Uterus (tissue), 4 donors: ENCODE measurements around the gene RBM15B. TPM values are rescaled to one million over a fixed set of nuclear protein-coding genes. Genes with fewer than 3 reads are reported as not detected.

Experiments used
- DNase-seq, 2 donors: peaks; one replicate each; pipeline ENCODE4 v3.0.0-alpha.2; 2019 to 2020
- H3K27ac ChIP-seq, 2 donors: fragments of 200-600 bp; sonication (generic); 1 replicate in 1 of 2; 2 replicates in 1 of 2; pipeline ENCODE4 v1.5.1; 2016 to 2018
- H3K27me3 ChIP-seq, 2 donors: fragments of 200-600 bp; sonication (generic); one replicate each; pipeline ENCODE4 v1.5.1; 2018 to 2019; ENCODE audit warnings: control low read depth in 1 of 2
- H3K36me3 ChIP-seq, 2 donors: fragments of 200-600 bp; sonication (generic); one replicate each; pipeline ENCODE4 v1.5.1; 2019; ENCODE audit warnings: control low read depth in 1 of 2
- H3K4me1 ChIP-seq, 2 donors: fragments of 200-600 bp; sonication (generic); one replicate each; pipeline ENCODE4 v1.5.1; 2018 to 2019; ENCODE audit warnings: control low read depth in 1 of 2
- H3K4me3 ChIP-seq, 2 donors: fragments of 200-600 bp; sonication (generic); 1 replicate in 1 of 2; 2 replicates in 1 of 2; pipeline ENCODE4 v1.5.1; 2018 to 2019; ENCODE audit warnings: mild to moderate bottlenecking in 1 of 2
- H3K9me3 ChIP-seq, 2 donors: fragments of 200-600 bp; sonication (generic); one replicate each; pipeline ENCODE4 v1.5.1; 2019; ENCODE audit warnings: control low read depth in 1 of 2
- CTCF ChIP-seq, 4 experiments: fragments of 200-600 bp in 2 of 4; fragments of 450-650 bp in 2 of 4; sonication (generic) in 2 of 4; IDR thresholded peaks; one replicate each; pipeline ENCODE4 v1.5.1; 2016 to 2019; ENCODE audit warnings: antibody characterized with exemption in 4 of 4, mild to moderate bottlenecking in 2 of 4, moderate library complexity in 1 of 4
- POLR2A ChIP-seq, 2 donors: fragments of 450-650 bp; IDR thresholded peaks; one replicate each; pipeline ENCODE4 v1.6.1; 2016; ENCODE audit warnings: antibody characterized with exemption in 2 of 2, mild to moderate bottlenecking in 1 of 2, moderate library complexity in 1 of 2
- intact Hi-C: fragments of 100-400 bp; cut with DNase I; formaldehyde crosslinking; loops from one replicate; pipeline ENCODE4 v1.15.1; 2023; ENCODE audit warnings: low total_unique reads
- total RNA-seq, 4 donors: library from RNA; depleted of rRNA in 3 of 4; stranded (reverse); fragments of >200 nt in 3 of 4; gene quantifications; one replicate each; pipeline versions ENCODE4 v1.1.0 to v1.2.4, GENCODE V29; 2014 to 2023
- donor health status: DM: yes; HTN: yes; CAD: no.

The RBM15B gene
- total RNA-seq, 4 donors from 2014 or later: 21.2 to 38.9 (median 28.1) TPM

- Histone ChIP-seq H3K27me3 (no peaks in the 10 kb centered on the region), H3K4me1 (no peaks in the 10 kb centered on the region), H3K36me3 (no peaks in the 10 kb centered on the region), H3K9me3 (no peaks in the 10 kb centered on the region), H3K4me3 (no peak overlapping the region), H3K27ac (no peak overlapping the region)
- no peak for TF ChIP-seq CTCF (IDR thresholded peaks at IDR 0.05)
- TF ChIP-seq POLR2A (IDR thresholded peaks at IDR 0.05): no peak
- no peak for DNase-seq
- intact Hi-C loops: no loop called here
Observed at GRCh38 chr3:51408021-51408420, 16.9 kb downstream of the RBM15B start.

DNA sequence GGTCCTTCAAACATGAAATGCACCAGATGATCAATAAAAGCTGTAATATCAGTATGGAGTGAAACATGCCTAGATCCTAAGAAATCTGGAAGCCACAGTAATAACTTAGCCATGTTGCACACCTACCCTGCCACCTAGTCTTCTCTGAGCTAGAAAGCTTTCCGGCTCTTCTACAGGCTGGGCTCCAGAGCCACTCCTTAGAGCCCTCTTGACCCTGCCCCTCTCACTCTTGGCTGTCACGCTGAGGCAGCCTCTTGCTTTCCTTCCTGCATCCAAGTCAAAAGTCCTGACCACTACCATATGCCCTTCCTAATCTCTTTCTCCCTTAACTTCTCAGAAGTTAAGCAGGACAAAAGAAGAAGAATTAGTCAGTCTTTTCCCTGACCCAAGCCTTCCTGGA lies 17.7 kb downstream of the RBM15B start:
- Histone ChIP-seq H3K27me3 (no peaks in the 10 kb centered on the region), H3K36me3 (no peaks in the 10 kb centered on the region), H3K4me1 (no peaks in the 10 kb centered on the region), H3K4me3 (no peak overlapping the region), H3K27ac (no peak overlapping the region), H3K9me3 (no peaks in the 10 kb centered on the region)
- TF ChIP-seq CTCF (IDR thresholded peaks at IDR 0.05) (no peak), POLR2A (IDR thresholded peaks at IDR 0.05) (no peak)
- no peak for DNase-seq
- intact Hi-C loops: no loop called here

- Histone ChIP-seq H3K27ac (no peak overlapping the region), H3K4me3 (no peak overlapping the region), H3K9me3 (no peaks in the 10 kb centered on the region), H3K36me3 (no peaks in the 10 kb centered on the region), H3K27me3 (no peaks in the 10 kb centered on the region), H3K4me1 (no peaks in the 10 kb centered on the region)
- no peak for DNase-seq
- intact Hi-C loops: no loop called here
- TF ChIP-seq POLR2A (IDR thresholded peaks at IDR 0.05): no peak
- no peak for TF ChIP-seq CTCF (IDR thresholded peaks at IDR 0.05)
Observed at GRCh38 chr3:51422211-51422610, 31.1 kb downstream of the RBM15B start.

DNA sequence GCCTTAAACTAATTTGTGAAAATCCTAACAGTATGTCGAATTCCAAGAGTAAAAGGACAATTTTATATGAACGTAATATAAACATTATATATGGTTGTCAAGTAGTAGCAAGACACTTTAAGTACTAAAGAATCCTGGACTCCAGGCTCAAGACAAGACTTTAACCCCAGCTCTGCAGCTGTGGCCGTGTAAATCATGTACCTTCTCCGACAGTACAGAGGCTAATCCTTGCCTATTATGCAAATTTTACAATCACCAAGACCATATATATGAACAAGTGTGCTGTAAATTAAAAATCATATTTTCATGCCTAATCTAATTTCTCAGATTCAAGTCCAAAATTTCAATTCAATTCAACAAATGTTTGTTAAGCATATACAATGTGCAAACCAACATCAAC lies 35.8 kb downstream of the RBM15B start:
- no peaks in the 10 kb centered on the region for H3K4me1 ChIP-seq
- no peaks in the 10 kb centered on the region for H3K36me3 ChIP-seq
- DNase-seq: no peak
- no peak overlapping the region for H3K4me3 ChIP-seq
- TF ChIP-seq CTCF (IDR thresholded peaks at IDR 0.05) (no peak), POLR2A (IDR thresholded peaks at IDR 0.05) (no peak)
- H3K27ac ChIP-seq: no peak overlapping the region
- no peaks in the 10 kb centered on the region for H3K27me3 ChIP-seq
- no peaks in the 10 kb centered on the region for H3K9me3 ChIP-seq
- intact Hi-C loops: no loop called here

- Histone ChIP-seq H3K27me3 (no peaks in the 10 kb centered on the region), H3K36me3 (no peaks in the 10 kb centered on the region), H3K9me3 (no peaks in the 10 kb centered on the region), H3K4me1 (no peaks in the 10 kb centered on the region), H3K4me3 (no peak overlapping the region), H3K27ac (no peak overlapping the region)
- TF ChIP-seq CTCF (IDR thresholded peaks at IDR 0.05) (no peak), POLR2A (IDR thresholded peaks at IDR 0.05) (no peak)
- intact Hi-C loops: no loop called here
- no peak for DNase-seq
Observed at GRCh38 chr3:51429138-51429537, 38.1 kb downstream of the RBM15B start.
